Naive B cell (primary cell): Measurements from ENCODE around the gene FSCN2. TPM values are rescaled to one million over a fixed set of nuclear protein-coding genes. Genes with fewer than 3 reads are reported as not detected.

Experiments
- ATAC-seq, 2 donors: fragments of 150-1000 bp; cut with Tn5 transposase; 2 replicates each; pipeline ENCODE4 v1.10.0; 2021; ENCODE audit warnings: low read depth in 2 of 2, mild to moderate bottlenecking in 2 of 2, moderate library complexity in 2 of 2
- DNase-seq: peaks from one replicate; pipeline ENCODE4 v3.0.0; 2022
- H3K27ac Mint-ChIP-seq, 6 donors: one replicate each; pipeline ENCODE4 v1.8.0; 2020 to 2022; ENCODE audit warnings: mild to moderate bottlenecking in 6 of 6, mixed read lengths in 6 of 6, moderate library complexity in 5 of 6, inconsistent platforms in 2 of 6
- H3K27me3 Mint-ChIP-seq, 3 donors: one replicate each; pipeline ENCODE4 v1.8.0; 2021 to 2022; ENCODE audit warnings: mixed read lengths in 3 of 3, mild to moderate bottlenecking in 1 of 3
- H3K36me3 Mint-ChIP-seq, 2 donors: one replicate each; pipeline ENCODE4 v1.8.0; 2020 to 2022; ENCODE audit warnings: mixed read lengths in 2 of 2, inconsistent platforms in 1 of 2, mild to moderate bottlenecking in 1 of 2
- H3K4me1 Mint-ChIP-seq, 3 donors: one replicate each; pipeline ENCODE4 v1.8.0; 2020 to 2022; ENCODE audit warnings: mixed read lengths in 3 of 3, inconsistent platforms in 1 of 3, mild to moderate bottlenecking in 1 of 3, moderate library complexity in 1 of 3
- H3K4me3 Mint-ChIP-seq, 8 donors: one replicate each; pipeline ENCODE4 v1.8.0; 2020 to 2022; ENCODE audit warnings: mild to moderate bottlenecking in 8 of 8, mixed read lengths in 8 of 8, moderate library complexity in 8 of 8, inconsistent platforms in 2 of 8
- H3K9me3 Mint-ChIP-seq, 7 donors: one replicate each; pipeline ENCODE4 v1.8.0; 2020 to 2022; ENCODE audit warnings: mixed read lengths in 7 of 7, mild to moderate bottlenecking in 5 of 7, inconsistent platforms in 2 of 7, moderate library complexity in 1 of 7
- polyA plus RNA-seq, 6 donors: library from polyadenylated mRNA; unstranded; fragments of 300-500 nt; fragmentation: Illumina TruSeq; gene quantifications; one replicate each; pipeline ENCODE4 v1.2.3, GENCODE V29; 2021; ENCODE audit warnings: low read depth in 6 of 6

The FSCN2 gene
- polyA plus RNA-seq, 6 donors from 2014 or later = 0.17 to 0.59 (median 0.39) TPM; not detected in 1

DNA sequence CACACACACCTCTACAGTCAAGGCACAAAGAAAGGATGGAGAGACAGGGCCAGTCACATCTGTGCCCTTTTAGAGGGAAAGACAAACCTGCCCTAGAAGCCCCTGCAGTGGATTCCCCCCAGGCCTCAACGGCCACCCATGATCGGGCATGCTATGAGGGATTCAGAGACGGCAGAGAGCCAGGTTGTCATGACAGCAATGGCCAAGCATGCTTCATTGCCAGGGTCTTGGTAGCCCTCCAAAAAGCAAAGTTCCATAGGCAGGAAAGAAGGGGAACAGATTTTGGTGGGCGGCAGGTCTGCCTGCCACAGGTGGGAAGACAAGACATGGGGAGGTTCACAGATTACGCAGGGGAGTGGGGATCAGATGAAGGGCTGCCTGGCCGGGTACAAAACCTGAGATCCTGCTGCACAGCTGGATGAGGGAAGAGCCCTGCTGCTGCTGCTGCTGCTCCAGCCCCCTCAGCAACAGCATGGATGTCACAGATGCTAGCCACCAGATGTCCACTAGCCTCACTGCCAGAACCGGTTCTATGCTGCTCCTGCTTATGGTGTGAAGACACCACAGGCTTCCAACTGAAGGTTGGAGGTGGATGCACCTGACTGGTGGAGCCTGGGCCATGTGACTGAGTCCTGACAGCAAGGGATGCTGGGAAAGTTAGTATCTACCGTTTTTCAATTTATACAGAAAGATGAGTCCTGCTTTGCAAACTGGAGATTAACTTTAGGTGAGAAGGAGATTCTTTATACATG, 33.4 kb upstream of the FSCN2 start:
- peaks cover under 1 to 3% (median 1%) of the 10 kb centered on the region in 3 donors for H3K4me1 Mint-ChIP-seq

DNA sequence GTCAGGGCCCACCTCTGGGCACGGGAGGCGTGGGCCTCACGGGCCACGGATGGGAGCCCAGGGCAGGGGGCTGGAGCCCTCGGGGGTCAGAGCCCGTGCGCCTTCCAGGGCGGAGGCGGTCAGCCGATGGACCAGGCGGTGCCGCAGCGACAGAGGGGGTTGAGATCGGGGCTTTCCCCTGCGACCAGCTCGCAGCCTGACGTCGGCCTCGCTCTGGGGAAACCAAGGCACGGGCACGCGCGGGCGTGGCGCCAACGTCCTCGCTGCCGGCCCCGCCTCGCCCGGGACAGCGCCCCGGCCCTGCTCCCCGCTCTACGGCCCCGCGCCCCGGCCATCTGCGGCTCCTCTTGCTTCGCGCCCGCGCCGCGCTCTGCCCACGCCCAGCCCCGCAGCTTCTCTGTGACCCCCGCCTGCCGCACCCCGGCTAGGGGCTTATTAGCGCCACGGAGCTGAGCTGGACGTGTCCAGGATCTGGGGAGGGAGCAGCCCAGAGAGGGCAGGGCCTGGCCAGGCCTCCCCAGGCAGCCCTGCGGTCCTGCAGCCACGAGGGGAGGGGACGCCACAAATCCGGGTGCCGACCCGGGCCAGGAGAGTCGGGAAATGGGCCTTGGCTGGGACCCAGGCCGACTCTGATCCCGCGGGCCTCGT, 29.1 kb upstream of the FSCN2 start:
- no peak for ATAC-seq
- H3K27ac Mint-ChIP-seq = no peak overlapping the region
- no peaks in the 10 kb centered on the region for H3K36me3 Mint-ChIP-seq
- H3K4me3 Mint-ChIP-seq = no peak overlapping the region
- H3K9me3 Mint-ChIP-seq = no peaks in the 10 kb centered on the region
- H3K27me3 Mint-ChIP-seq = peaks cover 3 to 15% (median 8%) of the 10 kb centered on the region in 3 donors
- DNase-seq = no peak
- peaks cover 0 to 3% (median 1%) of the 10 kb centered on the region in 3 donors for H3K4me1 Mint-ChIP-seq

More for the DNA sequence above, 33.4 kb upstream of the FSCN2 start:
- peak overlapping the region in 1 of 8 donors; percentile 31 for H3K4me3 Mint-ChIP-seq
- peaks cover 3 to 25% (median 14%) of the 10 kb centered on the region in 3 donors for H3K27me3 Mint-ChIP-seq
- H3K9me3 Mint-ChIP-seq = no peaks in the 10 kb centered on the region
- ATAC-seq = no peak
- peak overlapping the region in 1 of 6 donors; percentile 52 for H3K27ac Mint-ChIP-seq
- H3K36me3 Mint-ChIP-seq = no peaks in the 10 kb centered on the region
- DNase-seq = no peak

- no peak for ATAC-seq
- Mint-ChIP-seq H3K27me3 (peaks cover 3 to 12% (median 5%) of the 10 kb centered on the region in 3 donors), H3K36me3 (no peaks in the 10 kb centered on the region), H3K4me3 (no peak overlapping the region), H3K9me3 (no peaks in the 10 kb centered on the region), H3K27ac (no peak overlapping the region), H3K4me1 (peaks cover 0 to 2% (median 0%) of the 10 kb centered on the region in 3 donors)
- no peak for DNase-seq
Observed at GRCh38 chr17:81499601-81499970, 28.6 kb upstream of the FSCN2 start.

DNA sequence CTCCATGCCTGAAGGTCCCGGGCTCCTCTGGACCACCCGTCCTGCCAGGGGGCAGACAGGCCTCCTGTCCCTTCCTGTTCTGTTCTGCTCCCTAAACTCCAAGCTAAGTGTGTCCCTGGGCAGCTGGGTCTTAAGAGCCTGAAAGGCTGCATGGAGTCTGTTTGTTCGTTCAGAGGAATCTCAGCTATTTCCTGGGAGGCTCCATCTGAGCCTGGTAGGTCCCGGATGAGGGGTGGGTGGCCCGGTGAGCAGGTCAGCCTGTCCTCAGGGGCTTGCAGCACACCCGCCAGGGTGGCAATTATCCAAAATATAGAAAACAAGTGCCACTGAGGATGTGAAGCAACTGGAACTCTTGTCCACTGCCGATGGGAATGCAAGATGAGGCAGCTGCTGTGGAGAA, 28.1 kb upstream of the FSCN2 start:
- no peaks in the 10 kb centered on the region for H3K4me1 Mint-ChIP-seq
- H3K4me3 Mint-ChIP-seq = peak overlapping the region in 1 of 8 donors; percentile 63
- H3K36me3 Mint-ChIP-seq = no peaks in the 10 kb centered on the region
- H3K27me3 Mint-ChIP-seq = peaks cover 0 to 8% (median 3%) of the 10 kb centered on the region in 3 donors
- no peak overlapping the region for H3K27ac Mint-ChIP-seq
- ATAC-seq = no peak
- no peak for DNase-seq
- H3K9me3 Mint-ChIP-seq = no peaks in the 10 kb centered on the region

DNA sequence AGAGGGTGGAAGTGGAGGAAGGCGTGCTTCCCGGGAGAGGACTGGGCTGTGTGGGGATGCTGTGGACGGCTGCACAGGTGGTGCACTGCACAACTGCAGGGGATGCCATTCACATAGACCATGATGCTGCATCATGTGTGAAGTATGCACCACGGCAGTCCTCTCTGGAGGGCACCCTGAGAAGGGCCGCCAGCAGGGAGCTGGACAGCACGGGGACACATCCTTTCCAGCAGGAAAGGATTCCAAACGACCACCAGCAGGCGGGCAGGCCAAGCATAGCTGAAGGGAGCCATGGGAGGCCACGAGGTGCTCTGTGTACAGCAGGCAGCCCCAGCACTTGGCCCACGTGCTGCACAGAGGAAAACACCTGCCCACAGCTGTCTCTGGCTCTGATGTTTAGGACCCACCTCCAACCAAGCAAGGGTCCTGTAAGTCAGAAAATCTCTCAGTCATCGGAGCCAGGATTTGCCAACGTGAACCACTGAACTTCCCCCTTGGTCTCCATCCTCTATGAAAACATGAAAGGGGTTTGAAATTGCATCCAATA, 25.6 kb upstream of the FSCN2 start:
- H3K4me1 Mint-ChIP-seq = peaks cover under 1 to 3% (median 1%) of the 10 kb centered on the region in 3 donors
- H3K27me3 Mint-ChIP-seq = peaks cover 0 to 6% (median 3%) of the 10 kb centered on the region in 3 donors
- no peaks in the 10 kb centered on the region for H3K36me3 Mint-ChIP-seq
- DNase-seq = no peak
- no peak for ATAC-seq
- no peak overlapping the region for H3K27ac Mint-ChIP-seq
- no peaks in the 10 kb centered on the region for H3K9me3 Mint-ChIP-seq
- H3K4me3 Mint-ChIP-seq = peak overlapping the region in 1 of 8 donors; percentile 44

DNA sequence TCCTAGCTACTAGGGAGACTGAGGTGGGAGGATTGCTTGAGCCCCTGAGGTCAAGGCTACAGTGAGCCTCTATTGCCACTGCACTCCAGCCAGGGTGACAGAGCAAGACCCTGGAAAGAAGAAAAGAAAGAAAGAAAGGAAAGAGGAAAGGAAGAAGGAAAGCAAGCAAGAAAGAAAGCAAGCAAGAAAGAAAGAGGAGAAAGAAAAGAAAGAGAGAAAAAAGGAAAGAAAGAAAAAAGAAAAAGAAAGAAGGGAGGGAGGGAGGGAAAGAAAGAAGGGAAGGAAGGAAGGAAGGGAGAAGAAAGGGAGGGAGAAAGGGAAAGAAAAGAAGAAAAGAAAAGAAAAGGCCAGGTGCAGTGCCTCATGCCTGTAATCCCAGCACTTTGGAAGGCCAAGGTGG, 24.6 kb upstream of the FSCN2 start:
- no peak for DNase-seq
- Mint-ChIP-seq H3K27ac (no peak overlapping the region), H3K36me3 (no peaks in the 10 kb centered on the region), H3K4me3 (no peak overlapping the region), H3K4me1 (peaks cover 4 to 11% (median 5%) of the 10 kb centered on the region in 3 donors), H3K27me3 (no peaks in the 10 kb centered on the region), H3K9me3 (no peaks in the 10 kb centered on the region)
- ATAC-seq = no peak

DNA sequence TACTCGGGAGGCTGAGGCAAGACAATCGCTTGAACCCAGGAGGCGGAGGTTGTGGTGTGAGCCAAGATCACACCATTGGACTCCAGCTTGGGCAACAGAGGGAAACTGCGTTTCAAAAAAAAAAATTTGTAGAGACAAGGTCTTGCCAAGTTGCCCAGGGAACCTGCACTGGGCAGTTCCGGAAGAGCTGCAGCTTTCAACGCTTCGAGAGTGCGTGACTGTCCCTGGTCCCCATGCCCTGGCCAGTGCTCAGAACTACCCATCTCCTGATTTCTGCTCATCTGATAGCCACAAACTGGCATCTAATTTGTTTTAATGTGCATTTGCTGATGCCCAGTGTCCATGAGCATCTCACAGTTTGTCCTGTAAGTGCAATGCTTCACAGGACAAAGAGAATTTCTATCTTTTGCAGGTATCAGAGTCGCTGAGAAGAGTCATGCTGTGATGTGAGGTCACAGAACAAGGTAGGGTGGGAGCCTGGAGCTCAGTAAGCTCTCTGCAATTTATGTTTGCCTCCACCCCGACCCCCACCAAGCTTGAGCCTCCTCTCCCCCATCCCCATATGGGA, 19.5 kb upstream of the FSCN2 start:
- Mint-ChIP-seq H3K9me3 (no peaks in the 10 kb centered on the region), H3K4me3 (peak overlapping the region; percentile 69 to 99 (median 96)), H3K36me3 (peaks cover 22 to 32% of the 10 kb centered on the region in 2 donors), H3K27me3 (no peaks in the 10 kb centered on the region), H3K27ac (peak overlapping the region in 5 of 6 donors; percentile 4 to 98 (median 88)), H3K4me1 (peaks cover 38 to 50% (median 42%) of the 10 kb centered on the region in 3 donors)
- ATAC-seq = no peak
- DNase-seq = no peak

GRCh38 chr17:81509207-81509971, 18.8 kb upstream of the FSCN2 start:
- peak overlapping the region; percentile 27 to 98 (median 91) for H3K27ac Mint-ChIP-seq
- ATAC-seq = no peak
- DNase-seq = peak; percentile 29
- peaks cover 38 to 51% (median 42%) of the 10 kb centered on the region in 3 donors for H3K4me1 Mint-ChIP-seq
- peak overlapping the region; percentile 91 to 99 (median 96) for H3K4me3 Mint-ChIP-seq
- no peaks in the 10 kb centered on the region for H3K27me3 Mint-ChIP-seq
- H3K36me3 Mint-ChIP-seq = peaks cover 22 to 32% of the 10 kb centered on the region in 2 donors
- H3K9me3 Mint-ChIP-seq = no peaks in the 10 kb centered on the region

- no peaks in the 10 kb centered on the region for H3K9me3 Mint-ChIP-seq
- ATAC-seq (no peak), DNase-seq (no peak)
- peaks cover 22 to 32% of the 10 kb centered on the region in 2 donors for H3K36me3 Mint-ChIP-seq
- H3K4me1 Mint-ChIP-seq = peaks cover 38 to 51% (median 42%) of the 10 kb centered on the region in 3 donors
- no peaks in the 10 kb centered on the region for H3K27me3 Mint-ChIP-seq
- H3K4me3 Mint-ChIP-seq = peak overlapping the region; percentile 91 to 99 (median 96)
- H3K27ac Mint-ChIP-seq = peak overlapping the region; percentile 75 to 98 (median 96)
Observed at GRCh38 chr17:81509972-81510784, 18.0 kb upstream of the FSCN2 start.

GRCh38 chr17:81510785-81511553, 17.2 kb upstream of the FSCN2 start:
- Mint-ChIP-seq H3K27ac (peak overlapping the region; percentile 85 to 98 (median 96)), H3K36me3 (peaks cover 22 to 32% of the 10 kb centered on the region in 2 donors), H3K4me3 (peak overlapping the region; percentile 91 to 99 (median 96)), H3K9me3 (no peaks in the 10 kb centered on the region), H3K4me1 (peaks cover 42 to 51% (median 45%) of the 10 kb centered on the region in 3 donors), H3K27me3 (no peaks in the 10 kb centered on the region)
- DNase-seq (peak; percentile 37), ATAC-seq (no peak)

GRCh38 chr17:81511554-81511803, 16.7 kb upstream of the FSCN2 start:
- Mint-ChIP-seq H3K27me3 (no peaks in the 10 kb centered on the region), H3K27ac (peak overlapping the region; percentile 85 to 98 (median 96)), H3K36me3 (peaks cover 22 to 32% of the 10 kb centered on the region in 2 donors), H3K4me1 (peaks cover 42 to 55% (median 49%) of the 10 kb centered on the region in 3 donors), H3K4me3 (peak overlapping the region; percentile 91 to 99 (median 96)), H3K9me3 (no peaks in the 10 kb centered on the region)
- DNase-seq = no peak
- no peak for ATAC-seq
